GM06990 (cell line): ENCODE measurements around the gene CDKN1C.

Source experiments
- DNase-seq: peaks from one replicate; pipeline ENCODE4 v3.0.0-alpha.2; 2011; ENCODE audit not compliant: insufficient read length; ENCODE audit errors: extremely low read depth
- H3K27me3 ChIP-seq: replicated peaks from 2 replicates; pipeline ENCODE4 v1.6.0; 2011; ENCODE audit warnings: low read length; ENCODE audit not compliant: control insufficient read depth, insufficient read depth
- H3K36me3 ChIP-seq: 2 replicates; pipeline ENCODE4 v1.5.1; 2011; ENCODE audit warnings: low read length; ENCODE audit not compliant: control insufficient read depth, insufficient read depth
- H3K4me3 ChIP-seq: replicated peaks from 2 replicates; pipeline ENCODE4 v1.5.1; 2011; ENCODE audit warnings: low read depth, mild to moderate bottlenecking, control low read depth, low read length
- TF ChIP-seq, protein P1 (sequence below): IDR thresholded peaks from 2 replicates; pipeline ENCODE4 v1.5.1; 2011; ENCODE audit warnings: low read length, control low read depth, mild to moderate bottlenecking, inconsistent platforms; ENCODE audit not compliant: insufficient read depth, poor library complexity, severe bottlenecking

CDKN1C gene

DNA sequence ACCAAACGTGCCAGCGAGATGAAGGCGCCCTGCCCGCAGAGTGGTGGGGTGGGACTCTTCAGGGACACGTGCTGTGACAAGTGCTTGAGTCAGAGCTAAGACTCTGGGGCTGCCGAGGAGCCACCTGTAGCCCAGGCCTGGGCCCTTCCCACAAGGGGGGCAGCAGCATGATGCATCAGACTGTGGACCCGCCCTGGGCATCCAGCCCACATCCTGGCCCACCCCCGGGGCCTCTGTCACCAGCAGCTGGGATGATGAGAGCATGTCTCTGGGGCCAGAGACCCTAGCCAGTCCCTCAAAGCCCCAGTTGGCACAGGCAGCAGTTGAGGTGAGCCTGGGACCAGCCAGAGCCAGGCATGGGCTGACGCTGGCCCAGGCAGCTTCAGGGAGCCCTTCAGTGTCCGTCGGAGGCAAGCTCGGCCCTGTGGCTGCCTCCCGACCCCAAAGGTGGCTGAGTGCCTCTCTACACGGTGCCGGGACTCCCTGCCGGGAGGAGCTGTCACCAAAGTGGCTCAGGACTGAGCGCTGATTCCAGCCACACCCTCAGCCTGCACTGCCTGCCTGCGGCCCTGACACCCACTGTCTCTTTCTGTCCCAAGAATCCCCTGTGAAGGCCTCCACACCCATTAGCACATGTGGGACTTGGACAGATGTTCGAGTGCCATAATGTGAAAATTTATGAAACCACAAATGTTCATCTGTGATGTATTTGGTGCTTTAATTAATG is 41.3 kb downstream of the CDKN1C start:
- TF ChIP-seq, protein P1, sequence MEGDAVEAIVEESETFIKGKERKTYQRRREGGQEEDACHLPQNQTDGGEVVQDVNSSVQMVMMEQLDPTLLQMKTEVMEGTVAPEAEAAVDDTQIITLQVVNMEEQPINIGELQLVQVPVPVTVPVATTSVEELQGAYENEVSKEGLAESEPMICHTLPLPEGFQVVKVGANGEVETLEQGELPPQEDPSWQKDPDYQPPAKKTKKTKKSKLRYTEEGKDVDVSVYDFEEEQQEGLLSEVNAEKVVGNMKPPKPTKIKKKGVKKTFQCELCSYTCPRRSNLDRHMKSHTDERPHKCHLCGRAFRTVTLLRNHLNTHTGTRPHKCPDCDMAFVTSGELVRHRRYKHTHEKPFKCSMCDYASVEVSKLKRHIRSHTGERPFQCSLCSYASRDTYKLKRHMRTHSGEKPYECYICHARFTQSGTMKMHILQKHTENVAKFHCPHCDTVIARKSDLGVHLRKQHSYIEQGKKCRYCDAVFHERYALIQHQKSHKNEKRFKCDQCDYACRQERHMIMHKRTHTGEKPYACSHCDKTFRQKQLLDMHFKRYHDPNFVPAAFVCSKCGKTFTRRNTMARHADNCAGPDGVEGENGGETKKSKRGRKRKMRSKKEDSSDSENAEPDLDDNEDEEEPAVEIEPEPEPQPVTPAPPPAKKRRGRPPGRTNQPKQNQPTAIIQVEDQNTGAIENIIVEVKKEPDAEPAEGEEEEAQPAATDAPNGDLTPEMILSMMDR: no peak
- no peaks in the 10 kb centered on the region for H3K36me3 ChIP-seq
- H3K27me3 ChIP-seq: no peaks in the 10 kb centered on the region; the same call in 1 of the 2 replicates
- H3K4me3 ChIP-seq: no peak overlapping the region
- DNase-seq: no peak

DNA sequence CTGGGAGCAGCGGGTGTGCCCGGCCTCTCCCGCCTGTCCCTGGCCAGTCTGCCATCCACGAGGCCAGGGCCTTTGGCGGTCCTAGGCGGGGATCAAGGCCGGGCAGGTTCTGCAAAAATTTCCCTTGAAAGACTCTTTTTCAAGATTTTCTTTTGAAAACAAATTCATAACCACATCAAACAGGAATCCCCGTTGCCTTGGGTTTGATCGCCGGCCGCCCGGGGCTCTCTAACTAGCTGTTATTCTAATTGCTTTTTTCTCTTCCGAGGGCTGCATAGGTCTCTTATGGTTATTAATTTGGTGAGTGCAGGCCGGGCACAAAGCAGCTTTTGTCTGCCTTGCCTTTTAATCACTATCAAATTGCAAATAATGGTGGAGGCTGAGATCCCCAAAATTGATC is 42.0 kb downstream of the CDKN1C start:
- Histone ChIP-seq H3K36me3 (no peaks in the 10 kb centered on the region), H3K27me3 (no peaks in the 10 kb centered on the region; the same call in 1 of the 2 replicates), H3K4me3 (no peak overlapping the region)
- TF ChIP-seq, protein P1: no peak
- DNase-seq: no peak

DNA sequence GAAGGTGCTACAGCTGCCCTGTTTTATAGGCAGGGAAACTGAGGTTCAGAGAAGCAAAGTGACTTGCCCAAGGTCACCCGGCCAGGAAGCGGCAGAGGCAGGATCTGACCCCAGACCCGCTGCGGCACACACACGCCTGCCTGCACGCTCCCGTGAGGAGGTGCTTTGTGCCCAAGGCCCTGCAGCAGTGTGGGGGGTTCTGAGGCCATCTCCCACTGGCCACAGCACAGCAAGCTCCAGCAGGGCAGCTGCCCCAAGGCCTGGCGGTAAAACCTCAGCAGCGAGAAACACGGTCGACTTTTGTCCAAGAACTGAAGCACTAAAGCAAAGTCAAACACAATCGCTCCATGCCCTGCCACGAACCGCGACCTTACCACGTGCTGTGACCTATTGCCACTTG is 42.7 kb downstream of the CDKN1C start:
- H3K4me3 ChIP-seq: no peak overlapping the region
- TF ChIP-seq, protein P1: no peak
- DNase-seq: no peak
- no peaks in the 10 kb centered on the region for H3K36me3 ChIP-seq
- H3K27me3 ChIP-seq: no peaks in the 10 kb centered on the region; the same call in 1 of the 2 replicates

DNA sequence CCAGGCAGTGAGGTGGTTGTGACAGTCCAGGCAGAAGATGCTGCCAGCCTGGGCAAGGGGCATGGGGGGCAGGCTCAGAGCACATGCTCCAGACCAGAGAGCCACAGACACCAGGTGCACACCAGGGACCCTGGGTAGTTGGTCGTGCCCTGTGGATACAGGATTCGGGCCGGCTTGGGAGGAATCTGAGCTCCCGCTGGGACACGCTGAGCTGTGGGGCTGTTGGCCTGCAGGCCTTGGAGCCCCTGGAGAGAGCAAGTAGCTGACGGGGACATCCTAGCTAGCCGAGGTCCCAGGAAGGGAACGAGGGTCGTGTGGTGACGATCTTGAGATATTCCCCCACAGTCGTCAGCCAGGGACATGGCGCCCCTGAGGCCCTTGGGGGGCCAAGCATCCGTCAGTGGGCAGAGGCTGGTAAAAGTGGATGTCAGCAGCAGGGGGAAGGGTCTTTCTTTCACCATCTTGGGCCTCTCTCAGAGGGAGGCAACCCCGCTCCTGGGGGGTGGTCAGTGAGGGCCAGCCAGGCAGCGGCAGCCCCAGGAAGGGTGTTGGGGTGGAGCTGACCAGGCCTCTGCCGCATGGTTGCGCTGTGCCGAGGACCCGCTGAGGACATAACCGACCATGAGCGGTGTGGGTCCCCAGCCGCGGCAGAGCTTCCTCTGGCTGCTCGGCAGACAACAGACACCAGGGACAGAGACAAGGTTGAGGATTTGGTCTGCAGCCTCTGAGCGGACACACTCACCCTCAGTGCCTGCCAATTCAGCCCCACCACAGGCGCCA is 44.0 kb downstream of the CDKN1C start:
- H3K36me3 ChIP-seq: no peaks in the 10 kb centered on the region
- DNase-seq: no peak
- TF ChIP-seq, protein P1: no peak
- H3K4me3 ChIP-seq: no peak overlapping the region
- H3K27me3 ChIP-seq: no peaks in the 10 kb centered on the region; the same call in 1 of the 2 replicates

DNA sequence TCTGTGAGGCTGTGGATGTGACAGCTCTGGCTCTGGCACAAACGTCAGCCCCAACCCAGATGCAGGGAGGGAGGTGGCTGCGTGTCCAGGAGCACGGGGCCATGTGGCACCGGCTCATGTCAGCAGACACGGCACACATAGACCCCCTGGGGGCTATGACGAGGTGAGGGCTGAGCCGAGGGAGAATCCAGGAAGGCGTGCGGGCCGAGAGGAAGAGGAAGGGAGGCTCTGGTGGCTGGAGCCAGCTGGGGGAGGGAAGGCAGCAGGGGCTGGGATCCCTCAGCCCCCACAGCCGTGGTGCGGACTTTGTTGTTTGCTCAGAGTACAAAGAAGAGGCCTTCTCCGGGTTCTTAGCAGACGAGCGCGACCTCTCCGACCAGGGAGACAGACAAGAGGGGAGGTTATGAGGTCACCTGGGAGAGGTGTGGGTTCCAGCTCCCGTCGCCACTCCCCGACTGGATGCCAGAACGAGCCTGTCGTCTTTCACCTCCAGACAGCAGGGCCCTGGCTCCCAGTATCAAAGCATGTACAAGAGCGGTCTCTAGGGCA is 46.1 kb downstream of the CDKN1C start:
- no peak for DNase-seq
- no peaks in the 10 kb centered on the region for H3K36me3 ChIP-seq
- TF ChIP-seq, protein P1: no peak
- H3K4me3 ChIP-seq: no peak overlapping the region
- H3K27me3 ChIP-seq: no peaks in the 10 kb centered on the region; the same call in 1 of the 2 replicates
